Measurements from ENCODE around the gene NAV2.

NAV2 gene

GRCh38 chr11:19753451-19754106, 40.9 kb downstream of the NAV2 start:
- DNase-seq, result no peak

- no peak for DNase-seq
These were observed 44.2 kb downstream of the NAV2 start for GRCh38 chr11:19756675-19757475.

DNA sequence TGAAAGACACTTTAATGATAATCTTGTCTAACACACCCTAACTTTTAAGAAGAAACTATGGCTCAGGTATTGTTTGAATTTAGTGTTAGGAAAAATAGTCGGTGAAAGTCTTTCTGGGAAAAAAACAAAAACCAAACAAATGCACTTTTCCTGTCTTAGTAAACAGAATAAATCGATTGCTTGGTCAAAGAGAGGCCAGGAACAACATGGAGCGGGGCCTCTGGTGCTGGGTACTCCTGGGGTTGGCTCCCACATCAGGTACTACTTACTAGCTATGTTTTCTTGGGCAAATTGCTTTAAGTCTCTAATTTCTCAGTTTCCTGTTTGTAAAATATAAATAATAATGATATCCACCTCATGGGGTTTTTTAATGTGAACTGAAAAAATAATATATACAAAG, 46.8 kb downstream of the NAV2 start:
- DNase-seq, result no peak

DNA sequence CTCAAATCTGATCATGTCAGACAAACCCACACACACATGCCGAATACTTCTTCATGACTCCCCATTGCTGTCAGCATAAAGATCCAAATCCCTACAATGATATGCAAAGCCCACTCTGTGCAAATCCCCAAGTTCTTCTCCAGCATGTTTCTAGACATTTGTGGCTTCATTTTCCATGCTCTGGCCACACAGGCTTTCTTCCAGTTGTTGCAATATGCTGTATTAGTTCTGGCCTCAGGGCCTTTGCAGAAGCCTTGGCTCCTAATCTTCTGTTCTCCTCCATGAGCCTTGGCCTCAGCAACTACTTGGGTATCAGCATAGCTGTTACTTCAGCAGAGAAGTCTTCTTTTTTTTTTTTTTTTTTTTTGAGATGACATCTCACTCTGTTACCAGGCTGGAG, 49.6 kb downstream of the NAV2 start:
- DNase-seq, result no peak

DNA sequence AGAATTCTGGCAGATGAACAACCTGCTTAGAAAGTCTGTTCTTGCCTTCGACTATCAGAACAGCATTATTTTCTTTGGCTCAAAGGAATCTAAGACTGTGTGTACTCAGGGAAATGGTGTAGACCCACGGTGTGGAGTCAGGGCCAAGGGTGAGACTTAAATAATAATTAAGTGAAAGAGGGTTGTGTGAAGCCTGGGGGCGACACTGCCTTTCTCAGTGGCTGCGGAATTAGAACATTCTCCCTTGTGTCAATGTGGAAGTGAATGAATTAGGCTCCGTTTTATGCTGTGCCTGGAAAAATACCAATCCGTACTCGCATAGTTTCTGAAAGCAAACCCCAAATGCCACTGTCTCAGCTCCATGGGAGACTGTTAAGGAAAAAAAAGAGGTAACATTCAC, 50.7 kb downstream of the NAV2 start:
- no peak for DNase-seq

DNA sequence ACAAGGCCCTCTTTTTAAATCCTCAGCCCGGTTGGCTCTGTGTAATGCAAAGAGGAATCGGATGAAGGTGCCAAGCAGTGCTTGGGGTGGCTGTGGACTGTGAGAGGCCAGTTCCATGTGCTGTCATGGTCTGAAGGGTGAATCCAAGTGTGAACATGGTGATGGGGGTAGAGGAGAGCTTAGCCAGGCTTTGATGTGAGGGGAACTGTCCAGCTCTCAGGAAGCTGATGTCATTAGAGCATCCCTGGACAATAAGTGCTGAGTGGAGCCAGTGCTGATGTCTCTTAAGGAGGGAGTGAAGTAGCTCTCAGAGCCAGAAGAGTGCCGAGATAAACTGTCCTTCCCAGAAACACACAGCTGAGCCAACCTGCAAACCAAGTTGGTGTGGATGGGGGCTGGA, 53.6 kb downstream of the NAV2 start:
- no peak for DNase-seq

DNA sequence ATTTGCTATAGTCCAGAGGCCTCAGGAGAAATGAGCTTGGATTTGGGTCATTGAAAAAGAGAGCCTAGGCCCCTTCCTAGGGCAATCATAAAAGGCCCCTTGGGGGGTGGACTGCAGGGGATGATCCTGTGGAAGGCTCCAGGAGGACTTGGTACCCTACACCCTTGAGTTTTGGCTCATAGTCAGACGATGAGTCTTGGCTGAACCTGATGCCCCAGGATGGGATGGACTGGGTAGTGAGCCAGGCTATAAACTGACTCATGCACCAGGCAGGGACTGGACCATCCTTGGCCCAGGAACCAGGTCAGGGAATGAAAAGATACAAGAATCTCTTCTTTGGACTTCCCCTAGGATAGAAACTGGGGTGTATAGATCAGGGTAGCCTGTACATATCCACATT, 54.2 kb downstream of the NAV2 start:
- no peak for DNase-seq

DNA sequence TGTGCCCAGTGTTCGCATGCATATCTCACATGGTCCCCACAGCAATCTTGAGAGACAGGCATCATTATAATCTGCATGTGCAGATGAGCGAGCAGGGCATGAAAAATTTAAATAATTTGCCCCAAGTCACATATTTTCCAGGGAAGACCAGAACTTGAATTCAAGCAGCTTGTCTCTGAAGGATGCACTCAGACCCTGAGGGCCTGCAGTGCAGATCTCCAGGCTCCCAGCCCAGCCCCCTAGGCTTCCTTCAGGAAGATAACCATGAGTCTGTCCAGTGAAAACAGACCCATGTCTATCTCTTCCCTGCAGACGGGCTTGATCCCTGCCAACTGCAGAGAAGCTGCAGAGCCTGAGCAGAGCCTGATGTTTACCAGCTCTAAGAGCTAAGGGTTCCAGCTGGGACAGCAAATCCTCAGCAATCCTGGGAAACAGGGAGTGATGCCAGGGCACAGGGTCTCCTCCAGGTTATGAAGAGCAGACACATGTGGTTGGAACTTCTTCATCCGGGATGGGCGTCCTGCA, 55.1 kb downstream of the NAV2 start:
- DNase-seq, result no peak

GRCh38 chr11:19768197-19768596, 55.6 kb downstream of the NAV2 start:
- DNase-seq, result no peak

- DNase-seq, result no peak
These were observed 56.2 kb downstream of the NAV2 start for GRCh38 chr11:19768815-19769214.

DNA sequence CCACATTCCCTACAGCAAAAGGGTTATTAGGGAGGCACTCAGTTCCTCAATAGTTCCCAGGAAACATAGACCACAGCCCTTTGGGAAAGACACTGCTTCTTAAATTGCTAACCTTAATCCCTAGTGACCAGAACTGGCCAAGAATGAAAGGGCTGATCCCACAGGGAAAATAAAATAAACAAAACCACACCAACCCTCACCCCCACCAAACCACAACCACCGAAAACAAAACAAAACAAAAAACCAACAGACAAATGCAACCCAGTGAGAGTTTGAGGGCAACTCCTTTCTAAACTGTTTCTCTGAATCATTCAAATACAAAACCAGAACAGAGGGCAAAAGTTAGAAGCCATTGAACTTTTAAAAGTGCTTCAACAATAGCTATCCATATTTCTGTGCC, 57.2 kb downstream of the NAV2 start:
- DNase-seq, result no peak

DNA sequence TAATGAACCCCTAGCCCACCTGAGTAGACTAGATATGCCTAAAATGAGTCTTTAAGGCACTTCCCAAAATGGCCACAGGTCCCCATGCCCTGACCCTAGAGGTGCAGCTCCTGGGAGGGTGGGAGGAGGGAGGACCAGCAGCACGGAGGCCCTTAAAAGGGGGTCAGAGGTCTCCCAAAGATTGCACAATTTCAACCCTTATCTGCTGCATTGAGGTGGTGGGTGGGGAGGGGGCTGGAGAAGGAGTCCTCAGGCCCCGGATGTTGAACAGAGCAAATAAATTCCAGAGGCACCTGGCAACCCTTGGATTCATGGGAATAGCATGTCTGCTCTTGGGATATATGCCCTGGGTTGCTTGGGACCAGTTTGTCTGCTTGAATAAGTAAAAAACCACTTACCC, 57.6 kb downstream of the NAV2 start:
- DNase-seq, result no peak

DNA sequence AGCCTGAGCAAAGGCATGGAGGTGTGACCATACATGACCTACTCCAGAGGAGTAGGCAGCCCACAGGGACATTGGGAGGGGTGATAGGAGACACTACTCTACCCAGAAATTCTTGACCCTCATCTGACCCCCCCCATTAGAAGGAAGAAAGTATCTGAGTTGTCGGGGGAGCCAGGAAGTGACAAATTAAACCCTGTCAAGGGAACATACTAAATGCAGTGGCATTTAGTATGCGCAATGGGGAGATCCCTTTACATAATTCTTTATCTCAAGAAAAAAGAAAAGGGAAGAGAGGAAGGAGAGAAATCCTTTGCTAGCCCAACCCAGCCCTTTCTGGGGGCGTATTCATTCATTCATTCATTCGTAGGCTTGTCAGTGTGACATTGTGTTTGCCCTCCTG, 58.8 kb downstream of the NAV2 start:
- DNase-seq, result no peak

GRCh38 chr11:19772480-19772879, 59.8 kb downstream of the NAV2 start:
- DNase-seq, result no peak

DNA sequence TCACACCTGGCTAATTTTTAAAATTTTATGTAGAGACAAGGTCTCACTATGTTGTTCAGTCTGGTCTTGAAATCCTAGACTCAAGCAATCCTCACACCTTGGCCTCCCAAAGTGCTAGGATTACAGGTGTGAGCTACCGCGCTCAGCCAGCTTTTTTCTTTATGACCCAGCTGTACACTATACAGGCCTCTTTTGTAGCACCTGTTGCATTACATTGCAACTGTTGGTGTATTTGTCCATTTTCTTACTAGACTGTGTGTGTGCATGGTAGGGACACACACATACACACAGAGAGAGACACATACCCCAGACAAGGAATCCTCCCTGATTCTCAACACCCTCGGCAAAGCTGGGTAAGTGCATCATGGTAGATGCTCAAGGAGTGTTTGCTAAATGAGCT, 61.7 kb downstream of the NAV2 start:
- no peak for DNase-seq

DNA sequence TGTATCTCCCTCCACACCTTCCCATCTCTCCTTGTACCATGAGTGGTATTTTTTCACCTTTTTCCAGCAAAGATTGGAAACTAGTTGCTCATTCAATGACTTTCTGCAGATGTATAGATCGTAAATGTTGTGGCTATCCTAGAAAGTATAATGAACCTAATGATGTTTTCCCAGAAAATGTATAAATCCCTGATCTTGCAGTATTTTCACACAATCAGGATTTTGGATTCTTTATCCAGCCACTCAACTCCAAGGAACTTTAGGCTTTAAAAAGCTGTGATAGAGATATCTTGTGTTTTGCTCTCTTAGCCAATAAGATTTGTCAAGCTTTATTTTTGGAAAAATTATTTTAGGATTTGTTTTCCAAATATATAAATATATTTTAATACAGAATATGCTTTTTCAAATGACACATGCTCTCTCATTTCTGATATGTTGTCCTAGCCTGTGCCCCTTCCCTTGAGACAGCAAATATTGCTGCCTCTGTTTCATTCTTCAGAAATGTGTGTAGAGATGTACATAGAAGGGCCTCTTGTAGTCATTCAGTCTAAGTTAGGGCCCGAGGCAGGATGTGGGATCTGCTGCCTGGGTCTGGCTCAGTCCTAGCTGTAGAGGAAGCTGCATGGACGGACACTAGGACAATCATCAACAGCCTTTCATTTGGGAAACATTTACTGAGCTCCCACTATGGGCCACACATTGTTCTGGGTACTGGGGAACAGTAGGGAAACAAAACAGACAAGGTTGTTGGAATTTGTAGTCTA, 62.4 kb downstream of the NAV2 start:
- no peak for DNase-seq

GRCh38 chr11:19775622-19776021, 63.0 kb downstream of the NAV2 start:
- DNase-seq, result no peak

- peak; percentile 19 for DNase-seq
These were observed 64.4 kb downstream of the NAV2 start for GRCh38 chr11:19777039-19777376.

DNA sequence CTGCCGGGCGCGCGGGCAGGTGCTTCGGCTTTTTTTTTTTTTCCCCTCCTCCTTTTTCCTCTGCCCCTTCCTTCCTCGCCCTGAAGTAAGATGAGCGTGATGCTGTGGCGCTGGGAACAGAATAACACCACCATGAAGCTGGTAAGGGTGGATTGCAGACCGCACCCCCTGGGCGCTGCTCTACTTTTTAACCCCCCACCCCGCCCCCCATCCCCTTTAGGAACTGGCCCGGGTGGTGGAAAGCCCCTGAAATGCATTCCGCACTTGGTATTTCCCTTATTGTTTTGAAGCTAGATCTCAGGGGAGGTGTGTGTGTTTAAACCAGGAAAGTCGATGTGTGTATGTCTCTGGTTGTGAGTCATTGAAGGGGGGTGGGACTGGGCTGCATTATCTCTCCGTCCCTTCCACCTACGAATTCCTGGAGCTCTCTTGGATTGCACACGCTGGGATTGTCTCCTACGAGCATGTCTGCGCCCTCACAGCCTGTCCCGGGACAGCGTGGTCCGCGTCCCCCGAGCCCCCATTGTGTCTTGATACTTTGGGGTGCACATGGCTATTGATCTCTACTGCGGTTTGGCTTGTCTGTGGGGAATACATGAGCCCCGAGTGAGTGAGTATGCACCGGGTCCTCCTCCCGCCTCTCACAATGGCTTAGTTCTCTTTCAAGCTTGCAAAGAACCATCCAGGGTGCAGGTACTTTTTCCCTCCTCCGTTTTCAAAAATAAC, 64.9 kb downstream of the NAV2 start:
- no peak for DNase-seq

DNA sequence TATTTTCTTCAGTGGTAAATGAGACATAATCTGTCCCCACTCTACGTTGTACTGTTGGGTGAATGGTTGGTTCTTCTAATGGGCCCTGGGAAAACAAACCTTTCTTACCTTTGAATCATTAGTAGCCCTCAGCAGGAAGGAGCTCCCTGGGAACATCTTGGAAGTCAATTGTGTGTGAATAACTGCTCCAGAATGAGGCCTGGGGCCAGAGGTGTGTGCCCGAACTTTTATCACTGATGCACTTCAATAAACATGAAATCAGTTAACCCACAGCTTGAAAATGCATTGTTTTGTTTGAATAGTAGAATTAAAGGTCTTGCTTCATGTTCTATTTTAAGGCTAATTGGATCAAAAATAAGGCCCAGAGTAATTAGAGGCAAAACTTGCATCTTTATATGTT, 67.1 kb downstream of the NAV2 start:
- no peak for DNase-seq

DNA sequence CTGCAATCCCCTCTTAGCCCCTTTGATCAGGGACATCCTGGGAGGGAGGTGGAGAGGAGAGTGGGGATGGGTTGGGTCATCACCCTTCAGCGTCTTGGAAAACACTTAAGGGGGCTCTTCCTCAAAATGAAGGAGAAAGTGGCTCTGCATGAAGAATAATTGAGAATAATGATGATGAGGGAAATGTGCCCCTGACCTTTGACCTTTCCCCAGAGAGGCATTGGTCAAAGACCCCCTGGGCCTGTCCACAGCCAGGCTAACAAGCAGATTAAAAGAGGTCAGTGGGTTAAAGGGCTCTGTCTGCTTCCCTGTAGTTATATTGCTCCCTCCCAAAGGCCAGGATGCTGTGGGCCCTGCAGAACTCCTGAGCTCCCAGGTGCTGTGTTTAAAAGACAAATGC, 68.7 kb downstream of the NAV2 start:
- no peak for DNase-seq

GRCh38 chr11:19785265-19785664, 72.6 kb downstream of the NAV2 start:
- no peak for DNase-seq

GRCh38 chr11:19786644-19787043, 74.0 kb downstream of the NAV2 start:
- DNase-seq, result no peak

All from amniotic stem cell (primary cell).